GM12873 (cell line): ENCODE measurements around the gene ARX.

Source experiments
- CTCF ChIP-seq: IDR thresholded peaks from 2 replicates; pipeline ENCODE4 v1.5.1; 2012; ENCODE audit warnings: low read depth, mild to moderate bottlenecking, moderate library complexity, low read length, control low read depth; ENCODE audit not compliant: insufficient read depth; ENCODE audit errors: missing control alignments

Gene ARX

GRCh38 chrX:24982306-24982965, 33.3 kb downstream of the ARX start:
- no peak for TF ChIP-seq CTCF

GRCh38 chrX:24981030-24981429, 34.7 kb downstream of the ARX start:
- no peak for TF ChIP-seq CTCF

GRCh38 chrX:24979081-24979480, 36.7 kb downstream of the ARX start:
- no peak for TF ChIP-seq CTCF

GRCh38 chrX:24969812-24970211, 46.0 kb downstream of the ARX start:
- no peak for TF ChIP-seq CTCF

- TF ChIP-seq CTCF = no peak
Measured at GRCh38 chrX:24965372-24965771, 50.4 kb downstream of the ARX start.

GRCh38 chrX:24963823-24964222, 51.9 kb downstream of the ARX start:
- TF ChIP-seq CTCF = no peak

GRCh38 chrX:24961809-24962208, 54.0 kb downstream of the ARX start:
- TF ChIP-seq CTCF = no peak
